Measurements from ENCODE around the gene KNL1.

GRCh38 chr15:40694688-40695468, 100.8 kb downstream of the KNL1 start, which contains the start of gene RAD51:
- TF ChIP-seq CTCF (IDR thresholded peaks at IDR 0.05; ENCODE audit: insufficient read depth, low read length, poor library complexity, severe bottlenecking) (no peak), EZH2phosphoT487 (conservative IDR thresholded peaks at IDR 0.05; ENCODE audit: low read length) (no peak)

Data from SU-DHL-6 (cell line).